GM19397 (cell line): Measurements from ENCODE around the gene NELL1.
"Not testable (repeated sequence)": the region's sequence is repeated elsewhere in the genome, so short reads cannot be mapped to it uniquely, and the experiment has no call there.

Experiments used
- ATAC-seq: cut with Tn5 transposase; IDR thresholded peaks from one replicate; pipeline ENCODE4 v1.9.1; 2021; ENCODE audit warnings: mild to moderate bottlenecking, moderate library complexity; ENCODE audit not compliant: unreplicated experiment

Gene NELL1

DNA sequence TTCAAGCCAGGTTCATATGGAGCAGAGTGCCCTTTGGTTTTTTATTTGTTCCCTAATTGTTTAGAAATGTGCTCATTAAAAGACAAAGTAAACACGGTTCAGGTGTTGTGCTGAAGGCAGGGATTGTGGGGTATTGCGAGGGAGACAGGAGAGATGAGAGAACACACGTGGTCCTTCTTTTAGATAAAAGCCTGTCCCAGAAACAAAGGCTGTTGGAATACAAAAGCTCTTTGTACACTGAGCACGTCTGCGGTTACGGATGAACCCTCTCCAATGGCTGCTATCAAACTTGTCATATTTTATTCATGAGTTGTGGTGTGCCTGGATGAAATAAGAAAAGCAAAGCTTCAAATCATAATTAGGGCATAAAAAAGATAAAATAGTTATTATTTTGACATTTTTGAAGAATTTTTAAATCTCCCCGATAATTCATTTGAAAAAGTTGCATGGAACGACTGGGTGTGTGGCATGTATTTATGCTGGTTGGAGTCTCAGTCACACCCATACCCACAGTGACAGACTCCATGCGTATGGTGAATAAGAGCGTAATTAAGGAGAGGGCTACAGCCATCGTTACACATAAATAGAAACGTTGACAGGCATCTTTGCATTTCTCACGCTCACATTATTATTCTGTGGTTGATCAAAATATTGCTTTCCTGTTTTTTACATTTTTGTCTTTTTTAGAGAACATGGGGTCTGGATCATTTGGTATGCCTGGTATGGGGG, 92.9 kb downstream of the NELL1 start:
- no peak for ATAC-seq

DNA sequence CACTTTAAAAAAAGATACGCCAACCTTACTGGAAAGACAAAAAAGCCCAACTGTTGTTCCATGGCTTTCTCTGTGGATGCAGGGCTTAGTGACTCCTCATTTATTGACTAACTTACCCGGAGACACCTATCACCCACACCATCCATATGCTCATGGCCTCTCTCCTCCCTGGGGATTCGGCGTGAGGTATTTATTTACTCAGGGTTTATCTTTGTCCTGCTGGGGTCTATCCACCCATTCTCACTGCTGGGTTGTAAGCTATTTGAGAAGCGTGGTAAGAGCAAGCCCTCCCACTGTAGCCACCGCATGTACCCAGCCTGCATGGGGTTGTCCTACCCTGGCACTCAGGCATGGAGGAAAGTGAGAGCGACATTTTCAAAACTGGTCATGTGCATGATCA, 93.6 kb downstream of the NELL1 start:
- ATAC-seq, result no peak

DNA sequence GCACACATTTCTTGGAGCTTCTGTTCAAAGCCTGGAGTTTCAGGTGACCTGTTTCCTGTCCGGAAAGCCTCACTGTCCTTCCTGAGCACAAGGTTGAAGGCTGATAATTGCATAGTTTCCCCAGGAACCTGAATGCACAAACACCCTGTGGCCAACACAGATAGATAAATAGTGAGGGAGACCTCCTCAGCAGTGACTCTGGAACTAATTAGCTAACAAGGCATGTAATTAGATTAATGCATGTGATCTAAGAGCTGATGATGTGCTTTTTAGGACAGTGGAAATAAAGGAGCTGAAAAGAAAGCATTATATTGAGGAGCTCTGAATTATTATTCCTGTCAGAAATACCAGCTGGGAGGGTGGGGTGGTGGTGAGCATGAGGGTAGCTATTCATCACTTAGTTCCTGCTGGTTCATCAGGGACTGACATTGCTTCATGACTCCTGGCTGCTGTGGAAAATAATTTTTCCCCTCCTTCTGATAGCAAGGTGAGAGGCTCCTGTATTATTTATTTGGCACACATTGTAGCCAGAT, 101.1 kb downstream of the NELL1 start:
- ATAC-seq, result no peak

DNA sequence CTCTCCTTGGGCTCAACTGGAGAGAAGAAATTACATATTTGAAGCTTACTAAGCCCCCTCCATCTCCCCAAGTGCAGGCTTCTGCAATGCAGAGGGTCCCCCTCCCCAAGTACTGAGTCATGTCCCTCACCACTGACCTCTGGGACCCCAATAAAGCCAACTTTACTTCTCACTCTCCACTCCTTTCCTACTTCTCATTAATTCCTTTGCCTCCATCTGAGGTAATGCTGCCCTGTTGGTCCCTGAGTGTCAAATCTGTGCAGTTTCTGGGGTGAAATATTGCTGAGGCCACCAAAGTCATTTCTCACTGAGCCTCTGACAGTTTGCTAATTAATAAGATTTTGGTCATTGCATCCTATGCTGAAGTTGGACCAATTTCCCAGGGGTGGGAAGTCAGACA, 101.6 kb downstream of the NELL1 start:
- no peak for ATAC-seq

DNA sequence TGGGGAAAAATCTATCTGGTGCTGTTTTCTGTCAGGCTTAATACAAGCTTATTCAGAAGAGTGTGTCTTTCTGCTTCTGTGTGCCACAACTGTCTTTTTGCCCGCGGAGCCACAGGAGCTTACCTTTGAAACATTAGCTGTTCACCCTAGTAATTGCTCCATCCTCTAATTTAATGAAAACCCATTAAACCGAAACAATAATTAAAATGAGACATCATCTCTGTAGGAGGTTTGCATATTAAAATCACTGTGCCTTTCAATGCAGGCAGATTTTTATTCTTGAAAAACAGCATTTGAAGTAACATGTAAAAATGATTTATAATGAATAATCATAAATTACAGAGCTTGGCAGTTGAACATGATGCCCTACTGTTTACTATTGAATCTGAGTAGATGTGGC, 102.3 kb downstream of the NELL1 start:
- no peak for ATAC-seq

DNA sequence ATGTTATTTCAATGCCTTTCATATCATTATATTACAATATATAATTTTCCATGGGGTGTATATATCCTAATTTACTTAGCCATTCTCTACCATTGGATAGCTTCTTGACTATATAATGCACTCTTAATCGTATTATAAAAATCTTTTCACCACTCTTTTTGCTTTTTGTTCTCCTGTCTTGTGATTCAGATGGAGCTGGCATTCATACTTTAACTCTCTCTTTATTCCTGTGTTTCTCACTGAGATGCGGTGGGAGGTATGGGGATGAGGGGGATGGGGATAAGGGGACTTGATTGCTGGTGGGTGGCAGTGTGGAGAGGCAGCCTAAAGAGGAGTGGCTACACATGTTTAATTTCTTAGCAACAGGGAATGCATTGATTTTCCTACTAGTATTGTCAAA, 105.9 kb downstream of the NELL1 start:
- ATAC-seq, result no peak

DNA sequence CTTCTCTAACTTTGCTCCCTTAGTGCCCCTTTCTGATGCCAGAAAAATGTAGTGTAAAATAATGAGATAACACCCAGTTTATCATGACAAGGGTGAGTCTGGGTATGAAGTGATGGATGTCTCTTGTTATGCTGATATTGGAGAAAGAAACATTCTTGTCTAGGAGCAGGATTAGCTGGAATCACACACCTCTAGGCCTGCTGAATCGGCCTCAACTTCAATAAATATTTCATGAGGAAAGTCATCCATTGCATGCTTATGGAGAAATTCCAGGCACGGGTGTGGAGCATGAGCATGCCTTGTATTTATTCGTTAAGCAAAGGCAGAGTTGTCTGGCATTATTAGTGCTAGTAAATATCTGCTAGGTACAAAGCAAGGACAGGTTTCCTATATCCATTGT, 113.4 kb downstream of the NELL1 start:
- no peak for ATAC-seq

DNA sequence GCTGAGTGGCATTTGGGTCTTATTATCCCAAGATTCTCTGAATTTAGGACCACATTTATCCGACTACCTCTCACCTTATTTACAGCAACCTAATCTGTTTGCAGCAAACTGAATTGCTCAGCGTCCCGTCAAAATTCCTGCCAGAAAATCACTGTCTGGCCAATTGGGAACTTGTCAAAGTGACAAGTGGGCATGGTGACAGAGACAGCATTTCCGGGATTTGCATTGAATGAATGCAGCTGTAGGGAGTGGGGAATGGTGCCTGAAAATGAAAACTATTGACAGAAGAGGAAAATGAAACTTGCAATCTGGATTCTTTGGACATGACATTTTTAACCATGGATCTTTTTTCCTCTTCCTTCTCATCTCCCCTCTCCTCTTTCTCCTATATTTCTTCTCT, 113.8 kb downstream of the NELL1 start:
- no peak for ATAC-seq

DNA sequence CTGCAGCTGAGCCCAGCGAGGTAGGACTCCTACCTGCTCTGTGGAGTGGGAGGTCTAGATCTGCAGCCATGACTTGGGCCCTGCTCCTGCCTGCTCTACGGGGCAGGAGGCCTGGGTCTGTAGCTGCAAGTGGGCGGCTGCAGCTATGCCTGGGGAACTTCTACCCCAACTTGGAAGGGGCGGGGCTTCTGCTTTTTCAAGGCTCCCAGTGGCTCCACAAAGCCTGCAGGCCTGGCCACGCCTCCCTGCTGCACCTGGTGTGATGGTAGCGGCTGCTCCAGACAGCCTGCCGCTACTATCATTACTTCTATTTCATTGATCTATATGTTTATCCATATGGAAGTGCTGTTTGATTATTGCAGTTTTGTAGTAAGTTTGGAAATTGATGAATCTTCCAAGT, 121.2 kb downstream of the NELL1 start:
- ATAC-seq, result no peak

DNA sequence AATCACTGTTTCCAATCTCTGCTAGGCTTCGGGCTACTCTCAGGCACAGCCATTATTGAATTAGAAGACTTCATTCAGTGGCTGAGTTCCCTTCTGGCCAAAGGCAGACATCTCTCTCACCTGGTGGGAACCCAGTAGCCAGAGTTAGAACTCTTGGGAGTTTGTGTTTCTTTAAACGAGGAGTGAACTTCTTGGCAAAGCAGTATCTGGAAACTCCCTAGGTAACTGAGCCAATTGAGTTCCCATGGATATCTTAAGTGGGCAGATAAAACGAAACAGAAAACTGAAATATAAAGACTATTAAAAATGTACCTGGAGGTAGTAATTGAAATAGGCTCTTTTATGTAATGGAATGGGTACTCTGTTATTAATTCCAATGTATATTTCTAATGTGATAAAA, 125.6 kb downstream of the NELL1 start:
- no peak for ATAC-seq

DNA sequence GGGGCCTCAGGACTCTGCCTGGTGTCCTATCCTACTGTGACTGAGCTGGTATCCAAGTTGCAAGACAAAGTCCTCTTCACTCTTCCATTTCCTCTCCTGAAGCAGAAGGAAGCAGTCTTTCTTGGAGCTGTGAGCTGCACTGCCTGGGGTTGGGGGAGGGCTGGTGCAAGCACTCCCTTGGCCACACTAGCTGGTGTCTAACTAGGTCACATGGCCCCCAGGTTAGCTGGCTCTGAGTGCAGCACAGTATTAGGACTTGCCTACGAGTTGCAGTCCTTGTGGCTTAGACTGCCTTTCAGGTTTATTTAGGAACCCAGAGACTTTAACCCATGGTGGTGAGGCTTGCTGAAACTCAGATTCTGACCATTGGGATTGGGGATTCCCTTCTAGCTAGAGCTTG, 138.9 kb downstream of the NELL1 start:
- ATAC-seq, result no peak

DNA sequence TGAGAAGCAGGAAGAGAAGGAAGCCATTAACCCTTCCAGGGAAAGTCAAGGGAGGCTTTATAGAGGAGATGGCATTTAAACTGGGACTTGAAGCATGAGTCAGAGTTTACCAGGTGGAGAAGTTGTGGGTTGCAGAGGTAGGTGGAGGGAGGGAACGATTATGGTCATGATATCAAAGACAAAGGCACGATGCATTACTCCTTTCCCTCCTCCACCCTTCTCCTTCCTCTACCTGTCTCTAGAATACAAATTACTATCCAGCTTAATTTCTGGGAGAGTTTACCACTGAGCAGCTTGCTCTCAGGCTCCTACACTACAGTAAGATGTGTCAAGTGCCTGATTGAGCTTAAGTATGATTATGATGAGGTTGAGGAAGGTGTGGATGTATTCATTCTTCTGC, 151.7 kb downstream of the NELL1 start:
- no peak for ATAC-seq

DNA sequence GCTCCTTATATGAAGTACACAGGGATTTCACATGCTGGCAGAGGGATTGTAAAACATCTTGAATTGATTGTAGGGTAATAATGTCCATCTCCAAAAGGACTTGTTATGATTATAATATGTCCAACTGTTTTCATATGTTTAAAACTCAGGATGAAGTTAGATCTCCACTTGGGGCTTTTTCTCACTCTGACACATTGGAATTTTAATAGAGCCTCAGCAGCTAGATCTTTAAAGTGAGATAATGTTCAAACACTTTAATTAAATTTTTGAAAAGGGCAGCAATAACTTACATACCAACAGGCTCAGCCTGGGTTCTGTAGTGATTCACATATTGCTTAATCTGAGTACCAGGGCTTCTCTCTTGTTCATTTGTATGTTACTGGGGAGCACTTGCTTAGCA, 152.1 kb downstream of the NELL1 start:
- no peak for ATAC-seq

DNA sequence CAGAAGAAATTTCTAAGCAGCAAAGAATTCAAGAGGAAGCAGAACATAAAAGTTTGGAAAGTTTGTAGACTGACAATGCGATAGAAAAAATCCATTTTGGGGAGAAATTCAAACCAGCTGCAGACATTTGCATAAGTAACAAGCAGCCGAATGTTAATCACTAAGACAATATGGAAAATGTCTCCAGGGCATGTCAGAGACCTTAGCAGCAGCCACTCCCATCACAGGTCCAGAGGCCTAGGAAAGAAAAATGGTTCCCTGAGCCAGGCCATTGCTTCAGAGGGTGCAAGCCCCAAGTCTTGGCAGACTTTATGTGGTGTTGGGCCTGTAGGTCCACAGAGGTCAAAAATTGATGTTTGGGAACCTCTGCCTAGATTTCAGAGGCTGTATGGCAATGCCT, 155.4 kb downstream of the NELL1 start:
- no peak for ATAC-seq

DNA sequence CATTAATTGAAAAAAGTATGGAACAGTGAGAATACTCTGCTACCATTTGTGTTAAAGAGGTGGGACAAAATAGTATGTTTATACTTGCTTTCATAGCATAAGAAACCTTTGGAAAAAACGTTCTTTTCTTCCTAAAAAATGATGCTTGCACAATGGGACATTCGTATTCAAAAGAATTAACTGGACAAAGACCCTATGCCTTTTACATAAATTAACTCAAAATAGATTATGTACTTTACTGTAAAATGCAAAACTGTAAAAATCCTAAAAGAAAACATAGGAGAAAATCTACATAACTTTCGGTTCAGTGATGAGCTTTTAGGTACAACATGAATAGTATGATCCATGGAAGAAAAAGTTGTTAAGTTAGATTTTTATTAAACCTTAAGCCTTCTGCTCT, 166.2 kb downstream of the NELL1 start:
- no peak for ATAC-seq

DNA sequence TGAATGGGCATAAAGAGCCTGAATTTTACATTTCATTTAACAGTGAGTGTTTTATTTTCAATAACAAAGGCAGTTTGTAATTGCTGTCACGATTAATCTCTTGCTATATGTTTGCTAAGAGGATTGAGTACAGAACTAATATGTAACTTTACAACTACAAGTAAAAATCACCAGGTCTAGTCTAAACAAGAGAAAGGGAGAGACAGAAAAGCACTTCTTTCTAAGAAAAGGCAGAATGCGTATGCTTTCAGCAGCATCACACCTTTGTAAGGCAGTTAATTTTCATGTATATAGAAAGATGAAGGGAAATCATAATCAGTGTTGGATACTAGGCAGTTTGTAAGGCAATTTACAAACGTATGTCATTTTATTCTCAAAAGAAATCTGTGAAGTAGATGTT, 169.8 kb downstream of the NELL1 start:
- no peak for ATAC-seq

DNA sequence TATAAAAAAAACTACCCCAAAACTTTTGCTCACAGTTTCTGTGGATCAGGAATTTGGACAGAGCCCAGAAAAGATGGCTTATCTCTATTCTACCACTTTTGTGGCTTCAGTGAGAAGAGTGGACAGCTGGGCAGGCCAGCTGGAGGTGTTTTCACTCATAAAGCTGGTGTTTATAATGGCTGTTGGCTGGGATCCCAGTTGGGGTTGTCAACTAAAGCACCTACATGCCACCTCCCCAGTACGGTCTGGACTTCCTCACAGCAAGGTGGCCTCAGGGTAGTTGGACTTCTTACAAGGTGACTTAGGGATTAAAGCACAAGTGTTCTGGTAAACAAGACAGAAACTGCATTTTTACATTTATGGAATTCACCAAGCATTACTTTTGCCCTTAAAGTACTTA, 171.0 kb downstream of the NELL1 start:
- no peak for ATAC-seq

DNA sequence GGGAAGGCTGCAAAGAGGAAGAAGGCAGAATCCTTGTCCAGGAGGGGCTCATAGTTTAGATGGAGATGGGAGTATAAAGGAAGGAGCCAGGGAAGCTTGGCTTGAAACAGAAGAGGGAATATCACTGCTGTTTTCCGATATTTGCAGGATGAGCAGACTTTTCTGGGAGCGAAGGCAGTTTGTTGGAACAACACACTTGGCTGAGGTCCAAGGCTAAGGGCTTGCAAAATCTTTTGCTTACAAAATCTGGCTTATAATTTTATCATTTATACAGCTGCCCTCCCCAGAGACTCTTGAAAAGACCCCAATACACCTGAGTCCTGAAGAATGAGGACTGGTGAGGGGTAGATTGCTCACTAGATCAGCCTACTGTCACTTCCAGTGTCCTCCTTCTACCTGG, 174.8 kb downstream of the NELL1 start:
- ATAC-seq, result no peak

DNA sequence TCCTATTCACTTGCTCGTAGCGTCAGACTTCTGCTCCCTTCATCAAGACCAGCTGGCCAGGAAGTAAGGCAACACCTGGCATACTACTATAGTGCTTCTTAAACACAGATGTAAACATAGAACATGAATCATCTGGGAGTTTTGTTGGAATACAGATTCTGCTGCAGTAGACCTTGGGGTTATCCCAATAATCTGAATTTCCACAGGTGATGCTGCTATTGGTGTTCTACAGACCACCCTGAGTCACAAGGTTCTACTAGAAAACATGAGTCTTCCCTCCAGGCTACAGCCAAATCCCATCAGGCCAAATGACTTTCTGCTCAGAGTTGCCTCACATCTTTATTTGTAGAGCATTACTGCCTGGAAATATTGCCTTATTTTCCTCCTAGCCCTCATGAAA, 175.2 kb downstream of the NELL1 start:
- no peak for ATAC-seq

DNA sequence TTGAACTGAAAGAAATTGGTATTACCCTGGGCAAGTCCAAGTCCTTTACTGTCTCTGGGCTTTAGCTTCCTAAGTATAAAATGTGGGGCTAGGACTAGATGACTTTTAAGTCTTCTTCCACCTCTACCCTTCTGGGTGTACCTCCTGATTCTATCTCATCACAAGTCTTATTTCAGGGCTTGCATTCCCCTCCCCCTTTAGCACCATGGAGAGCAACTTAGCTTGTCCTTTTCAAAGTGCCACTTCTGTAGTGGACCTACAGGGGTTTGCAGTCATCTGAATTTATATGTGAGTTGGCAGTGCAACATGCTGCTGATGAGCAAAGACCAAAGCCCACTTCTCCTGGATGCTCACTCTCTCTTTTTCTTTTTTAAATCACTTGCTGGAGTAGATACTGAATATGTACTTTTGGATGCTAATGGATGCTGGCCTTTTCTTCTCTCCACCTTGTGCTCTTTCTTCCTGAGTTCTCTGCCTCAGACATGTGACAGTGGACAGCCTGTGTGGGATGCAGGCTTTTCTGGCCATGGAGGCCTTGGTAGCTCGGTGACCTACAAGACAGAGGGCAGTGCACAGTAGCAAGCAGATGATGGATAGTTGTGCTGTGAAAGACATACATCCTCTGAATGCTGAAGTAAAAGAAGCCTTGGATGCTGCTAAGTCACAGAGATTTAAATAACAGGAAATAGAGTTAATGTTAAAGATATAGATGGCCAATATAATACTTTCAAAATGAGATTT, 185.0 kb downstream of the NELL1 start:
- no peak for ATAC-seq

DNA sequence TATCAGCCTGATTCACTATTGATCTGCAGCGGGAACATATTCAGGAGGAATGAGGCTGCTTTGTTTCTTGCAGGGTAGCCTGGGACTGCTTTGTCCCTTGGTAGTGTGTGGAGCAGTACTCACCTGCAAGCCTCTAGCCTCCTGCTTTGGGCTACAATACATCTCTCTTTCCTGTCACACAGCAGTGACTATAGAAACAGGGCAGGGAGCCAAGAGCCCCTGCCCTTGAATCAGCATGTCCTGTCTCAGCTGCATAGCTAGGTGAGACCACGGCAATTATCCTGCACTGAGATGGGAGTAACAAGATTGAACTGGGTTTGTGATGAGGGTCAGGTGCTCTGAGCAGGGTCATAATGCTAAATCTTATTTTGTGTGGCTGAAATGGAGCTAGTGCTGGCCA, 191.9 kb downstream of the NELL1 start:
- no peak for ATAC-seq

DNA sequence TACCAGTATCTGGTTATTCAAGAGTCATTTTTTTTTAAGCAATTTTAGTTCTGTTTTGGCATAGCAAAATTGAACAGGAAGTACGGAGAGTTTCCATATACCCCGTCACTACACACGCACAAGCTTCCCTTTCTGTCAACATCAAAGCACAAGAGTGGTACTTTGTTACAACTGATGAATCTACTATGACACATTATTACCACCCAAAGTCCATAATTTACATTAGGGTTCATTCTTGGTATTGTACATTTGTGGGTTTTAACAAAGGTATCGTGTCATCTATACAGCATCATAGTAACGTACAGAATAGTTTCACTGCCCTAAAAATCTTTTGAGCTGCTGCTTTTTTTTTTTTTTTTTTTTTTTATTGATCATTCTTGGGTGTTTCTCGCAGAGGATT, 192.9 kb downstream of the NELL1 start:
- not testable (repeated sequence) for ATAC-seq

DNA sequence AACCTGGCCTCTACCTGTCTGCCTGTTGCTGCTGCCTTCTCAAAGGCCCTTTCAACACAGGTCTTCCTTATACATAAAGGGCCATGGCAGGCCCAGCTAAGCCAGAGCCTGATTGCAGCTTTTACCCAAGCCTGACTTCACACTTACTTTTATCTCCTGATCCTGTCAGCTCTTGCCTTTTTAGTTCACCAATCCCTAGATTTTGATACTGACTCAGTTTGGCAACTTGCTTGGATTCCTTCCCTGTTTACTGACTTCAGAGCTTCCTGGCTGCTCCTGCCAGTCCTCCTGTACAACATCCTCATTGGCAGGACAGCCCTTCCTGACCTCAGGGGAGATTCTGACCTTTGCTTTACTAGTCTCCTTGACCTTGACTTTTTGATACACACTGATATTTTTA, 195.2 kb downstream of the NELL1 start:
- ATAC-seq, result no peak
